Natural killer cell (primary cell): ENCODE data around the gene PDZRN4. TPM values are rescaled to one million over a fixed set of nuclear protein-coding genes. Genes with fewer than 3 reads are reported as not detected.

ENCODE experiments used
- ATAC-seq, 3 donors: fragments of 150-1000 bp in 2 of 3; fragments of 200-7000 bp in 1 of 3; cut with Tn5 transposase; 1 replicate in 1 of 3; 2 replicates in 2 of 3; pipeline ENCODE4 v1.10.0; 2021; ENCODE audit warnings: mild to moderate bottlenecking in 2 of 3, moderate library complexity in 2 of 3
- DNase-seq, 2 donors: peaks; one replicate each; pipeline versions ENCODE4 v3.0.0 to v3.0.0-alpha.2; 2013 to 2021; ENCODE audit warnings: mixed read lengths in 1 of 2
- H3K27ac ChIP-seq: one replicate; pipeline ENCODE4 v1.5.1; 2013; ENCODE audit warnings: mild to moderate bottlenecking, low read length
- H3K27me3 ChIP-seq: one replicate; pipeline ENCODE4 v1.6.1; 2013; ENCODE audit warnings: low read length; ENCODE audit not compliant: control insufficient read depth, insufficient read depth
- H3K36me3 ChIP-seq: one replicate; pipeline ENCODE4 v1.6.1; 2013; ENCODE audit warnings: low read length; ENCODE audit not compliant: control insufficient read depth, insufficient read depth
- H3K4me1 ChIP-seq: one replicate; pipeline ENCODE4 v1.6.1; 2013; ENCODE audit warnings: low read length; ENCODE audit not compliant: control insufficient read depth, insufficient read depth
- H3K4me3 ChIP-seq: one replicate; pipeline ENCODE4 v1.5.1; 2013; ENCODE audit warnings: low read length
- H3K9me3 ChIP-seq: one replicate; pipeline ENCODE4 v1.6.1; 2013; ENCODE audit warnings: low read length; ENCODE audit not compliant: control insufficient read depth, insufficient read depth
- H3K27ac Mint-ChIP-seq, 2 donors: one replicate each; pipeline ENCODE4 v1.8.0; 2022; ENCODE audit warnings: mild to moderate bottlenecking in 2 of 2, mixed read lengths in 2 of 2, moderate library complexity in 1 of 2
- H3K27me3 Mint-ChIP-seq, 2 donors: one replicate each; pipeline ENCODE4 v1.8.0; 2022; ENCODE audit warnings: low read depth in 2 of 2, mixed read lengths in 2 of 2
- H3K36me3 Mint-ChIP-seq: one replicate; pipeline ENCODE4 v1.8.0; 2022; ENCODE audit warnings: mixed read lengths
- H3K4me1 Mint-ChIP-seq, 2 donors: one replicate each; pipeline ENCODE4 v1.8.0; 2022; ENCODE audit warnings: mixed read lengths in 2 of 2
- H3K4me3 Mint-ChIP-seq: one replicate; pipeline ENCODE4 v1.8.0; 2022; ENCODE audit warnings: mild to moderate bottlenecking, moderate library complexity, mixed read lengths
- H3K9me3 Mint-ChIP-seq, 2 donors: one replicate each; pipeline ENCODE4 v1.8.0; 2022; ENCODE audit warnings: mixed read lengths in 2 of 2
- WGBS: methylation state at CpG from one replicate; pipeline ENCODE4 v1.1.7; 2013; ENCODE audit warnings: missing lambda C conversion rate; ENCODE audit not compliant: insufficient coverage; 5-methylcytosine and 5-hydroxymethylcytosine counted together
- intact Hi-C: fragments of 100-400 bp; cut with micrococcal nuclease; formaldehyde crosslinking; loops from one replicate; pipeline ENCODE4 v1.14.2; 2022
- total RNA-seq, 4 donors: library from RNA; stranded (reverse); fragments of 120-200 nt in 1 of 4; gene quantifications; one replicate each; pipeline versions ENCODE4 v1.2.3 to v1.2.4, GENCODE V29; 2013 to 2022
- TF ChIP-seq, protein P1 (sequence below): fragments of 200-600 bp; IDR thresholded peaks from one replicate; pipeline ENCODE4 v1.8.0; 2022; ENCODE audit warnings: antibody characterized with exemption

Gene PDZRN4
- total RNA-seq, 3 donors from 2014 or later (not counting 1 experiment from before 2014, with no cell fraction given): not detected

GRCh38 chr12:41364211-41364610 is 176.1 kb downstream of the PDZRN4 start:
- Histone ChIP-seq H3K9me3 (no peaks in the 10 kb centered on the region), H3K4me1 (no peaks in the 10 kb centered on the region), H3K36me3 (no peaks in the 10 kb centered on the region), H3K27me3 (no peaks in the 10 kb centered on the region), H3K27ac (no peak overlapping the region), H3K4me3 (no peak overlapping the region)
- H3K36me3 Mint-ChIP-seq: no peaks in the 10 kb centered on the region
- ATAC-seq (no peak), DNase-seq (no peak)
- no peaks in the 10 kb centered on the region for H3K27me3 Mint-ChIP-seq
- no peak overlapping the region for H3K27ac Mint-ChIP-seq
- no peaks in the 10 kb centered on the region for H3K4me1 Mint-ChIP-seq
- intact Hi-C loops: no loop called here
- H3K4me3 Mint-ChIP-seq: no peak overlapping the region
- WGBS: no CpG with 5 or more reads among the region's 1 CpG
- peaks cover 3 to 9% of the 10 kb centered on the region in 2 donors for H3K9me3 Mint-ChIP-seq
- TF ChIP-seq, protein P1, sequence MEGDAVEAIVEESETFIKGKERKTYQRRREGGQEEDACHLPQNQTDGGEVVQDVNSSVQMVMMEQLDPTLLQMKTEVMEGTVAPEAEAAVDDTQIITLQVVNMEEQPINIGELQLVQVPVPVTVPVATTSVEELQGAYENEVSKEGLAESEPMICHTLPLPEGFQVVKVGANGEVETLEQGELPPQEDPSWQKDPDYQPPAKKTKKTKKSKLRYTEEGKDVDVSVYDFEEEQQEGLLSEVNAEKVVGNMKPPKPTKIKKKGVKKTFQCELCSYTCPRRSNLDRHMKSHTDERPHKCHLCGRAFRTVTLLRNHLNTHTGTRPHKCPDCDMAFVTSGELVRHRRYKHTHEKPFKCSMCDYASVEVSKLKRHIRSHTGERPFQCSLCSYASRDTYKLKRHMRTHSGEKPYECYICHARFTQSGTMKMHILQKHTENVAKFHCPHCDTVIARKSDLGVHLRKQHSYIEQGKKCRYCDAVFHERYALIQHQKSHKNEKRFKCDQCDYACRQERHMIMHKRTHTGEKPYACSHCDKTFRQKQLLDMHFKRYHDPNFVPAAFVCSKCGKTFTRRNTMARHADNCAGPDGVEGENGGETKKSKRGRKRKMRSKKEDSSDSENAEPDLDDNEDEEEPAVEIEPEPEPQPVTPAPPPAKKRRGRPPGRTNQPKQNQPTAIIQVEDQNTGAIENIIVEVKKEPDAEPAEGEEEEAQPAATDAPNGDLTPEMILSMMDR: no peak

DNA sequence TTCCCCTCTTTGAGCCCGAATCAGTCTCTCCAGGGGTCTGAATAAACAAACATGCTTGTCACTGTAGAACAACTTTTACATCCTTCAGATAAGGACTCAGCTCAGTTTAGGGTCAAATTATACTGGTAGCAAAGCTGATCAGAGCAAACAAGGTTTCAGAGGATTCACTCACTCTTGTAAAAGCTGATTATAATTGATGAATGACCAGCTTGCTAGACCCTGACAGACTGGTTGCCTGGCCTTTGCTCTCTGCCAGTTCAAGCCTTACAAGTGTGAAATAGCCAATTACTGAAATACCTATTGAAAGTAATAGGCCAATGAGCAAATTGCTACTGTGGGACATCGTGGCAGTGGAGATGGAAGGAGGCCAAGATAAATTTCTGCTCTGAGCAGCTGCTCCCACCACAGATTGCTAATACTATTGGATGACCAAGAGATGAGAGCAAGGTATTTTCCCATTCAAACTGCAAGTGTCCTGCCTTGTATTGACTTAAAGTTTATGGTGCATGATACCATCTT is 177.6 kb downstream of the PDZRN4 start:
- H3K9me3 Mint-ChIP-seq: peaks cover 8 to 9% of the 10 kb centered on the region in 2 donors
- Histone ChIP-seq H3K4me3 (no peak overlapping the region), H3K27ac (no peak overlapping the region), H3K9me3 (no peaks in the 10 kb centered on the region), H3K27me3 (no peaks in the 10 kb centered on the region), H3K36me3 (no peaks in the 10 kb centered on the region), H3K4me1 (no peaks in the 10 kb centered on the region)
- WGBS: 45% methylated on average over 2 of the region's 2 CpGs
- DNase-seq (no peak), ATAC-seq (no peak)
- intact Hi-C loops: no loop called here
- no peaks in the 10 kb centered on the region for H3K27me3 Mint-ChIP-seq
- TF ChIP-seq, protein P1: no peak
- no peaks in the 10 kb centered on the region for H3K4me1 Mint-ChIP-seq
- no peak overlapping the region for H3K27ac Mint-ChIP-seq
- H3K36me3 Mint-ChIP-seq: no peaks in the 10 kb centered on the region
- no peak overlapping the region for H3K4me3 Mint-ChIP-seq

DNA sequence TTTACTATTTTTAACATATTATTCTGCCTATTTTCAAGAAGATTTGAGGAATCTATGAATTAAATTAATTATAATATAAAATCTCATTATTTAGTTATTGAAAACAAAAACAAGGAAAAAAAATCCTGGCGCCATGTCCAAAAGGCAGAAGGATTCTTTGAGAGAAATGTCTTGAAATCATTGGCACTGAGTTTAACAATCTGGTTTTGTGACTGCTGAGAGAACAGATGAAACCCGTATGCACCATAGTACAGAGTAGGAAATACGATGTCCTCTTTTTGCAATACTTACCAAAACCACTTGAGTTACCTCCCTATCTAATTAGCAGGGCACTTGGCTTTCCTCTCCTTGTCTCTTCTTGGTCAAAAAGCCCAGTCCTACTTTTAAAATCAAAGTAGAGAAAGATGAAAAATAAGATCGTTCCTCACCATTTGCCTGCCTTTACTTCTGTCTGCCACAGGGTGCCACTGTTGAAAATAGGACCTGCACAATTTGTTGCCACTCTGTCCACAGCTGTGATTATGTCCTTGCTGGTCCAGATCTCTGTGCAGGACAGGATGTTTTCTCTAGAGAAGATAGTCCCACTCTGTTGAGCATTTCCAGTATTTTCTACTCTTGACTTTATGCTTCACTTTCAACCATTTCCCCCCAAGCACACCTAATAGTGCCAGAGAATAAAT is 179.7 kb downstream of the PDZRN4 start:
- TF ChIP-seq, protein P1: no peak
- H3K27ac Mint-ChIP-seq: no peak overlapping the region
- peaks cover 11 to 13% of the 10 kb centered on the region in 2 donors for H3K9me3 Mint-ChIP-seq
- no peaks in the 10 kb centered on the region for H3K4me1 Mint-ChIP-seq
- no peaks in the 10 kb centered on the region for H3K36me3 Mint-ChIP-seq
- no peak overlapping the region for H3K4me3 Mint-ChIP-seq
- Histone ChIP-seq H3K4me3 (no peak overlapping the region), H3K27ac (no peak overlapping the region), H3K9me3 (no peaks in the 10 kb centered on the region), H3K4me1 (no peaks in the 10 kb centered on the region), H3K27me3 (no peaks in the 10 kb centered on the region), H3K36me3 (no peaks in the 10 kb centered on the region)
- no peak for ATAC-seq
- intact Hi-C loops: no loop called here
- no peaks in the 10 kb centered on the region for H3K27me3 Mint-ChIP-seq
- WGBS: 99% methylated on average over 4 of the region's 4 CpGs
- no peak for DNase-seq

DNA sequence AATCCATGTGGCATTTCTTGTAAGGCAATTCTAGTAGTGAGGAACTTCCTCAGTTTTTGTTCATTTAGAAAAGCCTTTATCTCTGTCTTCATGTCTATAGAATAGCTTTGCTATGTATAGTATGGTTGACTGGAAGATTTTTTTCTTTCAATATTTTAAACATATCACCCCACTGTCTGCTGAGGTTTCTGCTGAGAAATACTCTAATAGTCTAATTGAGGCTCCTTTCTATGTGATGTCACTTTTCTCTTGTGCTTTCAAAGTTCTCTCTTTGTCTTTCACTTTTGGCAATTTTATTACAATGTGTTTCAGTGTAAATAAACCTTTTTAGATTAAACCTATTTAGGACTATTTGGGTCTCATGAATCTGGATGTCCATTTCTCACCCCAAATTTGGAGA is 192.8 kb downstream of the PDZRN4 start:
- Histone ChIP-seq H3K27ac (no peak overlapping the region), H3K9me3 (peaks cover 7% of the 10 kb centered on the region), H3K27me3 (no peaks in the 10 kb centered on the region), H3K4me1 (no peaks in the 10 kb centered on the region), H3K36me3 (no peaks in the 10 kb centered on the region), H3K4me3 (no peak overlapping the region)
- ATAC-seq (no peak), DNase-seq (no peak)
- Mint-ChIP-seq H3K4me3 (no peak overlapping the region), H3K9me3 (peaks cover 12 to 18% of the 10 kb centered on the region in 2 donors), H3K27me3 (no peaks in the 10 kb centered on the region), H3K36me3 (no peaks in the 10 kb centered on the region), H3K4me1 (no peaks in the 10 kb centered on the region), H3K27ac (no peak overlapping the region)
- TF ChIP-seq, protein P1: no peak
- intact Hi-C loops: no loop called here
